ENCODE results near the gene PGC. TPM values are rescaled to one million over a fixed set of nuclear protein-coding genes. Genes with fewer than 3 reads are reported as not detected.

Gene PGC
- polyA plus RNA-seq, 3 donors: not detected

- H3K9me3 Mint-ChIP-seq: peaks cover 0 to 1% (median 0%) of the 10 kb centered on the region in 7 donors
- Histone ChIP-seq H3K79me2 (ENCODE audit: insufficient read depth, low read length) (peaks cover 6% of the 10 kb centered on the region), H3K9ac (ENCODE audit: insufficient read depth, low read length, poor library complexity, severe bottlenecking) (no peak overlapping the region), H2AFZ (ENCODE audit: insufficient read depth, low read depth, low read length, poor library complexity, severe bottlenecking) (no peak overlapping the region), H4K20me1 (ENCODE audit: insufficient read depth, low read length) (peaks cover 98% of the 10 kb centered on the region), H3K9me3 (replicated peaks in 1 of 2; ENCODE audit: control insufficient read depth in 1 of 2, insufficient read depth in 1 of 2, low read length in 2 of 2) (no peaks in the 10 kb centered on the region), H3K4me1 (ENCODE audit: control insufficient read depth in 1 of 2, insufficient read depth in 2 of 2, low read length in 2 of 2) (no peaks in the 10 kb centered on the region), H3K4me3 (replicated peaks in 1 of 3; ENCODE audit: low read depth in 2 of 3, low read length in 3 of 3) (no peak overlapping the region), H3K36me3 (replicated peaks in 1 of 2; ENCODE audit: control insufficient read depth in 1 of 2, insufficient read depth in 2 of 2, low read length in 2 of 2) (peaks cover 57 to 78% of the 10 kb centered on the region in 2 donors), H3K27me3 (ENCODE audit: control insufficient read depth in 2 of 2, insufficient read depth in 2 of 2, low read length in 2 of 2) (no peaks in the 10 kb centered on the region), H3K27ac (ENCODE audit: low read depth in 1 of 2, low read length in 2 of 2) (no peak overlapping the region), H3K4me2 (replicated peaks; ENCODE audit: extremely low read depth, low read length, poor library complexity, severe bottlenecking) (no peak overlapping the region)
- H3K27me3 Mint-ChIP-seq (ENCODE audit: low read depth in 3 of 3): peaks cover 0 to 3% (median 1%) of the 10 kb centered on the region in 3 donors
- peaks cover 3% of the 10 kb centered on the region for H3K4me1 Mint-ChIP-seq
- peak overlapping the region in 1 of 7 donors; percentile 10 for H3K27ac Mint-ChIP-seq
- no peak for DNase-seq
- over 99% methylated on average over 23 of the region's 25 CpGs for WGBS (ENCODE audit: insufficient coverage)
- intact Hi-C loops (cut with micrococcal nuclease): no loop called here
- no peak overlapping the region for H3K4me3 Mint-ChIP-seq
- H3K36me3 Mint-ChIP-seq: peaks cover 68% of the 10 kb centered on the region in 2 donors
- no peak for TF ChIP-seq CTCF (IDR thresholded peaks at IDR 0.05)
Observed at GRCh38 chr6:41690541-41691330, 56.5 kb downstream of the PGC start.

GRCh38 chr6:41689171-41690008 is 57.8 kb downstream of the PGC start:
- H3K36me3 Mint-ChIP-seq: peaks cover 69 to 77% of the 10 kb centered on the region in 2 donors
- H3K4me2 ChIP-seq (replicated peaks; ENCODE audit: extremely low read depth, low read length, poor library complexity, severe bottlenecking): no peak overlapping the region
- peak overlapping the region in 2 of 7 donors; percentile 54 to 58 for H3K27ac Mint-ChIP-seq
- no peak overlapping the region for H3K9ac ChIP-seq (ENCODE audit: insufficient read depth, low read length, poor library complexity, severe bottlenecking)
- H3K4me3 Mint-ChIP-seq: no peak overlapping the region
- TF ChIP-seq CTCF (IDR thresholded peaks at IDR 0.05): no peak
- no peaks in the 10 kb centered on the region for H3K4me1 ChIP-seq (ENCODE audit: control insufficient read depth in 1 of 2, insufficient read depth in 2 of 2, low read length in 2 of 2)
- H3K36me3 ChIP-seq (replicated peaks in 1 of 2; ENCODE audit: control insufficient read depth in 1 of 2, insufficient read depth in 2 of 2, low read length in 2 of 2): peaks cover 70 to 83% of the 10 kb centered on the region in 2 donors
- intact Hi-C loops (cut with micrococcal nuclease): no loop called here
- H3K4me1 Mint-ChIP-seq: no peaks in the 10 kb centered on the region
- peaks cover 4% of the 10 kb centered on the region for H3K79me2 ChIP-seq (ENCODE audit: insufficient read depth, low read length)
- no peaks in the 10 kb centered on the region for H3K9me3 ChIP-seq (replicated peaks in 1 of 2; ENCODE audit: control insufficient read depth in 1 of 2, insufficient read depth in 1 of 2, low read length in 2 of 2)
- no peak overlapping the region for H3K4me3 ChIP-seq (replicated peaks in 1 of 3; ENCODE audit: low read depth in 2 of 3, low read length in 3 of 3)
- H3K27me3 Mint-ChIP-seq (ENCODE audit: low read depth in 3 of 3): peaks cover 0 to 3% (median 1%) of the 10 kb centered on the region in 3 donors
- H3K27me3 ChIP-seq (ENCODE audit: control insufficient read depth in 2 of 2, insufficient read depth in 2 of 2, low read length in 2 of 2): no peaks in the 10 kb centered on the region
- no peak overlapping the region for H2AFZ ChIP-seq (ENCODE audit: insufficient read depth, low read depth, low read length, poor library complexity, severe bottlenecking)
- H4K20me1 ChIP-seq (ENCODE audit: insufficient read depth, low read length): peaks cover 98% of the 10 kb centered on the region
- H3K27ac ChIP-seq (ENCODE audit: low read depth in 1 of 2, low read length in 2 of 2): no peak overlapping the region
- H3K9me3 Mint-ChIP-seq: peaks cover 0 to 1% (median 0%) of the 10 kb centered on the region in 7 donors
- WGBS (ENCODE audit: insufficient coverage): 79% methylated on average over 6 of the region's 9 CpGs
- no peak for DNase-seq

Data from CD14-positive monocyte (primary cell).